Trophoblast cell (in vitro differentiated cells and primary cell): ENCODE measurements around the gene CIITA.

ENCODE experiments used
- DNase-seq, 2 donors: peaks; one replicate each; pipeline ENCODE4 v3.0.0-alpha.2; 2016
- H2AFZ ChIP-seq: 2 replicates; pipeline ENCODE4 v1.6.1; 2013; ENCODE audit warnings: low read length, moderate library complexity, mild to moderate bottlenecking; ENCODE audit not compliant: insufficient read depth, poor library complexity
- H2AK5ac ChIP-seq: 2 replicates; pipeline ENCODE4 v1.6.1; 2013; ENCODE audit warnings: mild to moderate bottlenecking, low read length
- H2BK120ac ChIP-seq: 2 replicates; pipeline ENCODE4 v1.6.1; 2013; ENCODE audit warnings: low read length, mild to moderate bottlenecking, moderate library complexity; ENCODE audit not compliant: insufficient read depth, poor library complexity
- H2BK12ac ChIP-seq: 2 replicates; pipeline ENCODE4 v1.6.1; 2013; ENCODE audit warnings: mild to moderate bottlenecking, low read length, moderate library complexity
- H2BK5ac ChIP-seq: 2 replicates; pipeline ENCODE4 v1.6.1; 2013; ENCODE audit warnings: low read length, low read depth, moderate library complexity, mild to moderate bottlenecking; ENCODE audit not compliant: poor library complexity
- H3K14ac ChIP-seq: 2 replicates; pipeline ENCODE4 v1.6.1; 2013; ENCODE audit warnings: mild to moderate bottlenecking, low read length
- H3K18ac ChIP-seq: 2 replicates; pipeline ENCODE4 v1.6.1; 2013; ENCODE audit warnings: mild to moderate bottlenecking, low read length
- H3K23ac ChIP-seq: 2 replicates; pipeline ENCODE4 v1.6.1; 2013; ENCODE audit warnings: low read length
- H3K27ac ChIP-seq: 2 replicates; pipeline ENCODE4 v1.5.1; 2013; ENCODE audit warnings: low read depth, mild to moderate bottlenecking, inconsistent platforms, low read length, moderate library complexity
- H3K27me3 ChIP-seq: 2 replicates; pipeline ENCODE4 v1.6.1; 2013; ENCODE audit warnings: inconsistent platforms, mild to moderate bottlenecking, low read length, moderate library complexity; ENCODE audit not compliant: insufficient read depth
- H3K36me3 ChIP-seq, 2 experiments: 1 replicate in 1 of 2; 2 replicates in 1 of 2; pipeline ENCODE4 v1.6.1; 2013; ENCODE audit warnings: low read length in 2 of 2, mild to moderate bottlenecking in 2 of 2, moderate library complexity in 1 of 2; ENCODE audit not compliant: insufficient read depth in 2 of 2, control insufficient read depth in 1 of 2
- H3K4ac ChIP-seq: 2 replicates; pipeline ENCODE4 v1.6.1; 2013; ENCODE audit warnings: low read depth, mild to moderate bottlenecking, low read length, moderate library complexity
- H3K4me1 ChIP-seq, 2 experiments: 1 replicate in 1 of 2; 2 replicates in 1 of 2; pipeline ENCODE4 v1.6.1; 2013; ENCODE audit warnings: low read length in 2 of 2, mild to moderate bottlenecking in 2 of 2, moderate library complexity in 1 of 2; ENCODE audit not compliant: insufficient read depth in 2 of 2, control insufficient read depth in 1 of 2
- H3K4me2 ChIP-seq: 2 replicates; pipeline ENCODE4 v1.6.1; 2013; ENCODE audit warnings: inconsistent platforms, mild to moderate bottlenecking, low read length, moderate library complexity
- H3K4me3 ChIP-seq: 2 replicates; pipeline ENCODE4 v1.5.1; 2013; ENCODE audit warnings: mild to moderate bottlenecking, low read depth, low read length, inconsistent platforms
- H3K79me1 ChIP-seq: one replicate; pipeline ENCODE4 v1.6.1; 2013; ENCODE audit warnings: low read length
- H3K79me2 ChIP-seq: 2 replicates; pipeline ENCODE4 v1.6.1; 2013; ENCODE audit warnings: low read length, mild to moderate bottlenecking; ENCODE audit not compliant: control insufficient read depth, insufficient read depth, poor library complexity
- H3K9ac ChIP-seq: 2 replicates; pipeline ENCODE4 v1.6.1; 2013; ENCODE audit warnings: mild to moderate bottlenecking, low read length
- H3K9me3 ChIP-seq: 2 replicates; pipeline ENCODE4 v1.6.1; 2013; ENCODE audit warnings: low read depth, mild to moderate bottlenecking, control low read depth, inconsistent platforms, low read length; ENCODE audit not compliant: insufficient read depth
- H4K12ac ChIP-seq: 2 replicates; pipeline ENCODE4 v1.6.1; 2013; ENCODE audit warnings: low read depth, mild to moderate bottlenecking, low read length, moderate library complexity
- H4K8ac ChIP-seq: 2 replicates; pipeline ENCODE4 v1.6.1; 2013; ENCODE audit warnings: low read depth, mild to moderate bottlenecking, low read length, moderate library complexity
- H4K91ac ChIP-seq: one replicate; pipeline ENCODE4 v1.6.1; 2013; ENCODE audit warnings: low read depth, mild to moderate bottlenecking, low read length, moderate library complexity
- WGBS: extraction: QIAGEN DNeasy Blood & Tissue Kit; methylation state at CpG from one replicate; pipeline ENCODE4 v1.1.7; 2013; ENCODE audit warnings: missing lambda C conversion rate; ENCODE audit not compliant: insufficient read length, insufficient coverage; ENCODE audit errors: extremely low coverage; 5-methylcytosine and 5-hydroxymethylcytosine counted together

Gene CIITA

GRCh38 chr16:10976634-10977033, 99.6 kb downstream of the CIITA start:
- no peak overlapping the region for H3K23ac ChIP-seq
- H3K4me3 ChIP-seq, result no peak overlapping the region
- no peak overlapping the region for H3K14ac ChIP-seq
- no peak for DNase-seq
- peak overlapping the region; percentile 34 for H2BK5ac ChIP-seq
- H3K4me2 ChIP-seq, result no peak overlapping the region
- WGBS, result no CpG with 5 or more reads among the region's 3 CpGs
- no peak overlapping the region for H4K91ac ChIP-seq
- no peak overlapping the region for H2AFZ ChIP-seq
- peaks cover 11% of the 10 kb centered on the region for H3K79me1 ChIP-seq
- H3K27me3 ChIP-seq, result no peaks in the 10 kb centered on the region
- H4K8ac ChIP-seq, result no peak overlapping the region
- H2BK120ac ChIP-seq, result no peak overlapping the region
- H3K4ac ChIP-seq, result no peak overlapping the region
- no peaks in the 10 kb centered on the region for H3K9me3 ChIP-seq
- peaks cover 21 to 26% of the 10 kb centered on the region in 2 experiments for H3K4me1 ChIP-seq
- no peak overlapping the region for H3K18ac ChIP-seq
- H2AK5ac ChIP-seq, result no peak overlapping the region
- H2BK12ac ChIP-seq, result no peak overlapping the region
- H4K12ac ChIP-seq, result no peak overlapping the region
- H3K79me2 ChIP-seq, result no peaks in the 10 kb centered on the region
- H3K36me3 ChIP-seq, result peaks cover 11 to 12% of the 10 kb centered on the region in 2 experiments
- H3K27ac ChIP-seq, result peak overlapping the region; percentile 36
- no peak overlapping the region for H3K9ac ChIP-seq

GRCh38 chr16:10978124-10978523, 101.1 kb downstream of the CIITA start:
- Histone ChIP-seq H3K4me3 (no peak overlapping the region), H2BK120ac (no peak overlapping the region), H2AFZ (no peak overlapping the region), H4K91ac (no peak overlapping the region), H3K79me2 (no peaks in the 10 kb centered on the region), H3K4ac (no peak overlapping the region), H3K9me3 (no peaks in the 10 kb centered on the region), H3K27ac (no peak overlapping the region), H4K8ac (no peak overlapping the region), H3K4me1 (peaks cover 14 to 21% of the 10 kb centered on the region in 2 experiments), H3K36me3 (peaks cover 7 to 8% of the 10 kb centered on the region in 2 experiments), H3K79me1 (peaks cover 5% of the 10 kb centered on the region), H3K23ac (no peak overlapping the region), H3K27me3 (no peaks in the 10 kb centered on the region), H3K14ac (peak overlapping the region; percentile 3), H3K18ac (no peak overlapping the region), H2AK5ac (no peak overlapping the region), H2BK5ac (no peak overlapping the region), H2BK12ac (no peak overlapping the region), H3K4me2 (no peak overlapping the region), H3K9ac (no peak overlapping the region), H4K12ac (no peak overlapping the region)
- no CpG with 5 or more reads among the region's 6 CpGs for WGBS
- DNase-seq, result no peak

- Histone ChIP-seq H3K79me1 (peaks cover 5% of the 10 kb centered on the region), H3K27me3 (no peaks in the 10 kb centered on the region), H2AK5ac (no peak overlapping the region), H4K91ac (no peak overlapping the region), H3K4me1 (peaks cover 16 to 26% of the 10 kb centered on the region in 2 experiments), H3K18ac (no peak overlapping the region), H4K8ac (no peak overlapping the region), H3K36me3 (peaks cover 7 to 11% of the 10 kb centered on the region in 2 experiments), H2BK120ac (no peak overlapping the region), H3K4ac (no peak overlapping the region), H2BK5ac (no peak overlapping the region), H2BK12ac (no peak overlapping the region), H3K9me3 (no peaks in the 10 kb centered on the region), H4K12ac (no peak overlapping the region), H3K4me3 (no peak overlapping the region), H3K4me2 (no peak overlapping the region), H3K23ac (no peak overlapping the region), H3K9ac (no peak overlapping the region), H3K14ac (no peak overlapping the region), H2AFZ (no peak overlapping the region), H3K27ac (no peak overlapping the region), H3K79me2 (no peaks in the 10 kb centered on the region)
- no CpG with 5 or more reads among the region's 14 CpGs for WGBS
- DNase-seq, result no peak
Measured at GRCh38 chr16:10978871-10979446, 102.0 kb downstream of the CIITA start.

GRCh38 chr16:10979717-10980601, 103.0 kb downstream of the CIITA start:
- H3K9me3 ChIP-seq, result no peaks in the 10 kb centered on the region
- no peak overlapping the region for H4K12ac ChIP-seq
- H2BK5ac ChIP-seq, result no peak overlapping the region
- H2BK12ac ChIP-seq, result no peak overlapping the region
- H3K36me3 ChIP-seq, result peaks cover 7 to 8% of the 10 kb centered on the region in 2 experiments
- WGBS, result no CpG with 5 or more reads among the region's 19 CpGs
- peaks cover 21 to 33% of the 10 kb centered on the region in 2 experiments for H3K4me1 ChIP-seq
- H3K79me2 ChIP-seq, result no peaks in the 10 kb centered on the region
- H3K4me3 ChIP-seq, result no peak overlapping the region
- H2AK5ac ChIP-seq, result no peak overlapping the region
- no peak for DNase-seq
- H2BK120ac ChIP-seq, result no peak overlapping the region
- no peak overlapping the region for H2AFZ ChIP-seq
- H3K9ac ChIP-seq, result no peak overlapping the region
- peaks cover 5% of the 10 kb centered on the region for H3K79me1 ChIP-seq
- no peak overlapping the region for H4K8ac ChIP-seq
- H4K91ac ChIP-seq, result no peak overlapping the region
- no peak overlapping the region for H3K4me2 ChIP-seq
- no peak overlapping the region for H3K14ac ChIP-seq
- no peak overlapping the region for H3K18ac ChIP-seq
- H3K27me3 ChIP-seq, result no peaks in the 10 kb centered on the region
- H3K4ac ChIP-seq, result no peak overlapping the region
- H3K23ac ChIP-seq, result no peak overlapping the region
- H3K27ac ChIP-seq, result no peak overlapping the region
